ENCODE measurements around the gene DOK7.
"Not testable (repeated sequence)": the region's sequence is repeated elsewhere in the genome, so short reads cannot be mapped to it uniquely, and the experiment has no call there.

Gene DOK7

DNA sequence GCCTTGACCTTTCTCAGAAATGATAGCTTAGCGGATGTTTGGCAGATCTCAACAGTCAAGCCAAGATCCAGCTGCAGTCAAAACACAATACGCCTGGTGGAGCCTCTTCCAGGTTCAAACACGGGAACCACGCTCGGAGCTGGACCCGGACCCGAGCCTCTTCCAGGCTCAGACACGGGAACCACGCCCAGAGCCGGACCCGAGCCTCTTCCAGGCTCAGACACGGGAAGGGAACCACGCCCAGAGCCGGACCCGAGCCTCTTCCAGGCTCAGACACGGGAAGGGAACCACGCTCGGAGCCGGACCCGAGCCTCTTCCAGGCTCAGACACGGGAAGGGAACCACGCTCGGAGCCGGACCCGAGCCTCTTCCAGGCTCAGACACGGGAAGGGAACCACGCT is 48.5 kb downstream of the DOK7 start:
- not testable (repeated sequence) for DNase-seq

- no peak for DNase-seq
These were observed 49.2 kb downstream of the DOK7 start for GRCh38 chr4:3512279-3512678.

DNA sequence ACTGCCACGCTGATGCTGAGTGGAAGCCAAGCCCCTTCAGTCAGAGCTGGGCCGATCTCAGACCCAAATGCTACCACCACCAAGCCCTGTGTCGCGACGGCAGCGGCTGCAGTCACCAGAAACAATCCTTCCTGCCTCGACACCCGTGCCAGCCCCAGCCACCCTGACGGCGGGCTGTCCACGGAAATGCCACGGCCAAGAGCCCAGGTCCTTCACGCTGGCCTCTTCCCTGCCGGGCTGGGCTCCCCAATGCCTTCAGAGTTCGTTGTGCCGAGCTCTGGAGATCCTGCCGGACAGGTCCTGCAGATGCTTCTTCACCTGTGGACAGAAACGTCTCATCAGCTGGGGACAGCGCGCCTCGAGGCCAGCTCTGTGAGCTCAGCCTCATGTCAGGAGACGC is 49.6 kb downstream of the DOK7 start:
- DNase-seq: no peak

GRCh38 chr4:3513807-3514206 is 50.7 kb downstream of the DOK7 start:
- DNase-seq: no peak

DNA sequence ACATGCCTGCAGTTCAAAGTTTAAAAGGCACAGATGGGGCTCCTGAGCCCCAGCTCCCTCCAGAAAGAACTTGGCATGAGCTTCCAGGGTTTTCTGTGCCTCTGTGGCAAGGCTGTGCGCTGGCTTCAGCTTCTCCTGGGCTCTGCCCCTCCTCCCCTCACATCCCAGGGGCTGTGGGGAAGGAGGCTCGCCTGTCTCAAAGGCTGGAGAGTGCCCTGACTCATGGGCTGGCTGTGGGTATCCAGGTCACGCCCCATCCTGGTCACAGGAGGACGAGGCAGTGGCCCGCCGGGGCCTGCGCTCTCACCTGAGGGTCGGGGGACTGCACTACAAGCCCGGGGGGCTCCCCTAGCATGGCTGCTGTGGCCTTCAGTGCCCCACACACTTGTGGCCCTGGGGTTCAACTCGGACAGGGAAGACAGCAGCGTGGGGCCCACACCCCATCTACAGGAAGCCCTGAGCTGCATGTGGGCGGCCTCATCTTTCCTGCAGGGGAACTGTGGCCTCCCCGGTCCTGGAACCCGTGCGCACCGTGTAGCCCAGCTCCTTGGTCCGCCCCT is 51.2 kb downstream of the DOK7 start:
- no peak for DNase-seq

- DNase-seq: no peak
These were observed 51.8 kb downstream of the DOK7 start for GRCh38 chr4:3514806-3515501.

GRCh38 chr4:3515646-3516045 is 52.5 kb downstream of the DOK7 start:
- no peak for DNase-seq

DNA sequence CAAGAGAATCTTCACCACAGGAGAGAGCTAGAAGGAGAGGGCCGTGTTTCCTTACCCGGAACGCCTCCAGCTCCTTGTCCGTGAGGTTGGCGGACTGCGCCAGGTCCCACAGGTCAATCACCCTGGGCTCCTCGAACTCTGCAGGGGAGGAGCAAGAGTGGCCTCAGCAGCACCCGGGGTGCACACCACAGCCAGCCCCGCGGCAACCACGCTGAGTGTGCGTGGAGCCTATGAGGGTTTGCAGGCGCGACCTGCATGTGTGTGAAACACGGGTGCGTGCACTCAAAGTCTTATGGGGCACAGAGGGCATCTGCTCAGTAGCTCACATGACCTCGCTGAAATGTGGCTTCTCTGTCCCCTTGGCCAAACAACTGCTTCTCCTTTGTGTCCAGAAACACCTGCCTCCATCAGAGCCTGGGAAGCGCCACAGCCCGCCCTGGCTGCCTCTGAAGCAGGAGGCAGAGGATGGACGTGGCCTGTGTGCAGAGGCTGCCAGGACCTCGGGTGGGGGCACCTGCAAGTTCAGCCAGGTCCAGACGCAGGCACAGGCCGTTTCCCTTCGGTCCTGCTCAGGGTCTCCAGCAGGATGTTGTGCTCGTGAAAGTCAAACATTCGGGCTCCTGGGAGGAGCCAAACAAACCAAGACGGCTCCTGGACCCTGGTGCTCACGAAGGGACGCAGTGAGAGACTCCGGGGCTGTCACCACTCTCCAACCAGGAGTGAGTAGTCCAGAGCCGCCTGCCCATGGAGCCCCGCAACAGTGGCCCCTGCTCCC is 53.1 kb downstream of the DOK7 start:
- no peak for DNase-seq

DNA sequence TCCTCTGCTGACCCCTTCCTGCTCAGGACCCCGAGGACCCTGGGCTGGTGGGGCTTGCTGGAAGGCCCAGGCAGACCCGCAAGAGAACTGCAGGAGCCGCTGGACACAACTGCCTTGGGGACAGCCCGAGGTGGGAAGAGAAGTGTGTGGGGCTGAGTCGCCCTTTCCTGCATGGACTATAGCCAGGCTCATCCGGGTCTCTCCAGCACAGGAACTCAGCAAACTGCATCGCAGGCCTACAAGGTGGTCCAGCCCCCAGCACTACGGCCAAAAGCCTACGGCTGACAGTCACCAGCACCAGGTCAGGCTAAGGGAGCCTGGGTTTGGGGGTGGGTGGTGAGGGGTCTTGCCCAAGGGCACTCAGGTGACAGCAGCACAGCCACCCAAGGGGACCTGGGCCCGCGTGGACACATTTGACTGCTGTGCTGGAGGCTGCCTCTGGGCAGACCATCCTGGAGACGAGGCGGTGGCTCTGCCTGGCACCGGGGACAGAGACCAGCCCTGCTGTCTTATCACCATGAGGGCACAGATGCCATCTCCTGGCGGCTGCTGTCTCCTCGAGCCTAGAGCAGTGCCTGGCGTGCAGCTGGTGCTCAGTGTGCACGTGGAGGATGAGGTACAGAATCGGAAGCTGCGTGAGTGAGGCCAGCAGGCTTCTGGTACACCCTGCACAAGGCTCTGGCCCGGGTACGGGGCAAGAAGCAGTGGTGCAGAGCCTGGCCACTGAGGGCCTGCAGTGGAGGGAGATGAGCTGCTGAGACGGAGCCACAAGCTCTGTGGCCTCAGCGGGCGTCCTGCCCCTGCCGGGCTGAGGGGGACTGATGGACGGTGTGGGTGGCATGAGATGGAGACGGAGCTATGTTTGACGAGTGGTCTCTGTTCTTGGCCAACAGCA is 54.0 kb downstream of the DOK7 start:
- no peak for DNase-seq

- no peak for DNase-seq
These were observed 54.8 kb downstream of the DOK7 start for GRCh38 chr4:3517731-3518510.

GRCh38 chr4:3518511-3518880 is 55.4 kb downstream of the DOK7 start:
- DNase-seq: no peak

DNA sequence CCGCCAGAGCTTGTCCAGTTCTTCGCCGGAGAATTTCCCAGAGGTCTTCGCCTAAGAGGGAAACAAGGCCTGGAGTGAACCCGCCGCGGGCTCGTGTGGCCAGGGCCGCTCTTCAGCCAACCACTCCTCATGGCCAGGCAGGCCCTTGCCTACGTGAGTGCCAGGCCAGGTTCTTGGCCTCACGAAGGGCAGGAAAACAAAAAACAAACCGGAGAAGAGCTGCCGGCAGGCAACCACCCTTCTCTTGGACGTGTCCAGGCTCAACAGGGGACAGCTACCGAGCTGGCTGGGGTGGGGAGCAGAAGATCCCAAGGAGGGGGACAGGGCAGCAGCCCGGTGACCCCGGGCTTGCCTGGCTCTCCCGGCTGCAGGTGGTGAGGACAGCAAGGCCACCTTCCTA is 55.8 kb downstream of the DOK7 start:
- DNase-seq: no peak

- DNase-seq: no peak
These were observed 56.6 kb downstream of the DOK7 start for GRCh38 chr4:3519468-3520264.

DNA sequence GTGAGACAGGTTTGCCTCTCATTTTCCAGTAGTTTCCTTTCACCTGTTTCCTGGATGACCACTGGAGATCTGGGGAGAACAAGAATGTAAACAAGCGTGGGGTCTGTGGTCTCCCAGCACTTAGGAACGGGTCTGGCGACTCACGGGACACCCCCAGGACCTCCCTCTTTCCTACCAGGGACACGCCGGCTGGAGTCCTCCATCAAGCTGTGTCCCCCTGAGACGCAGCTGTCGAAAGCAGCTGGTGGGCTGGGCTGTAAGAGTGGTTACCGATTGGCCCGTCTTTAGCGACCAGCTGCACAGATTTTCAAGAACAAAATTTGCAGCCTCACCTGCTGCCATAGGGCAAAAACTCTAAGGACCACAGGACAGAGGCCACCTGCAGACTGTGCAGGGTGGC is 57.2 kb downstream of the DOK7 start:
- no peak for DNase-seq

DNA sequence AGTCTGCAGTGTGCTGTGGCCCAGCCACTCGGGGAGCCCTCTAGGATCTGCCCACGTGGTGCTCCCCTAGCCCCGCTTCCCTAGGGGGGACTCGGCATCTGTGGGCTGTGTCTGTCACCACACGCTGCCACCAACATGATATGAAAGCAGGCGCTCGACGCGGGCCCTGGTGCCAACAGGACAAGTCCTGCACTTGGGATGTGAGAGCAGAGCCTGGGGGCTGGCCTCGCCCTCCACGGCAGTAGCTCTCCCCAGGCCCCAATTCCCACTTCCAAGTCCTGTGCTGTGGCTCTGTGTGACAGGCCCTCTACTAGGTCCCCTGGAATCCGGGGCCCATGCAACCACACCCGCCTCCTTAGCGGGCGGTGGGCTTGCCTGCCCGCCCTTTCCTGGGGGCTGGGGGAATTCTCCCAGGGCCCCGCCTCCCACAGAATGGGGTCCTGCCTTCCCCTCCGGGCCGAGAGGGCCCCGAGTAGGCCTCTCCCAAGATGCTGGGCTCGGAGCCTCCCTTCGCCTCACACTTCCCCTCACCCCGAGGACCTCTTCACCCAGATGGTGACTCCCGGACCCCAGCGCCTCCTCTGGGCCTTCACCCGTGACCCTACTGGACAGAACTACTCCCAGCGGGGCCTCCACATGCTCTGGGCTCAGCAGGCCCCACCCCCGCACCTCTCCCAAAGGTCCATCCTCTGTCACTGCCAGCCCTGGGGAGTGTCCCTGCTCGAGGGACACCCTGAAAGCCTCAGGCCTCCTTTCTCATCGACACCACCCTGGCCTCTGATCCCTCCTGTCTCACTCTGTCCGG is 57.9 kb downstream of the DOK7 start:
- DNase-seq: no peak

DNA sequence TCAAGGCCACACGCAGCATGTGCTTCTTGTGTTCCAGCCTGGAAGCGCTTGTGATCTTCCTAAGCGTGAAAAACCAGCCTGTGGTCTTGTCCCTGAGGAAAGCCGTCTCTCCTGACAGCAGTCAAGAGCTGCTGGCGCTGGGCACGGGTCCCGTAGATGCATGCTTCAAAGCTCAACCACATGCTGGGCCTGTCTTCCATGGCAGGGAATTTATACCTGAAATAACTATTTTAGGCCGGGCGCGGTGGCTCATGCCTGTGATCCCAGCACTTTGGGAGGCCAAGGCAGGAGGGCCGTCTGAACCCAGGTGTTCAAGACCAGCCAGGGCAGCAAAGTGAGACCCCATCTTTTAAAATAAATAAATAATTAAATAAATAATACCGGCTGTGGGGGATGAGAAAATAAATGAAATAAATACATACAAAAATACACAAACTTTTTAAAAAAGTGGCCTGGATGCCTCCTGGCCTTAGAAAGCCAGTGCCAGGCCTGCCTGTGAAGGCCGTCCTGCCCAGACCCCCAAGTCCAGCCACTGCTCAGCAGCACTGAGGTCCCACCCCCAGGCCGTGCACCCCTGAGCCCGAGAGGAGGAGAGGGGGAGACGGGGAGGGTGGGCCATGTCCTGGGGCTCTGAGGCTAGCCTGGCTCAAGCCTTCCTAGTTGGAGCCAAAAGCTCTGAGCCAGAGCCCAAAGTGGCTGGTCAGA is 58.7 kb downstream of the DOK7 start:
- no peak for DNase-seq

DNA sequence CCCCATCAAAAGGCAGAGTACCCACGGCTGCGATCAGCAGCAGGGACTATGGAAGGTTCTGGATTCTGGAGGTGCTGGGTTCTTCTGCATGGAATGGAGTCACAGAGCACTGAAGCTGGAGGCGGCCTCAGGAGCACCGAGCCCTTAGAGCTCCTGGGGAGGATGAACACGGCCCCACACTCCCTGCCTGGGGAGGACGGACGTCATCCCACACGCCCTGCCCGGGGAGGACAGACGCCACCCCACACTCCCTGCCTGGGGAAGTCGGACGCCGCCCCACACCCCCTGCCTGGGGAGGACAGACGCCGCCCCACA is 59.2 kb downstream of the DOK7 start:
- DNase-seq: no peak

DNA sequence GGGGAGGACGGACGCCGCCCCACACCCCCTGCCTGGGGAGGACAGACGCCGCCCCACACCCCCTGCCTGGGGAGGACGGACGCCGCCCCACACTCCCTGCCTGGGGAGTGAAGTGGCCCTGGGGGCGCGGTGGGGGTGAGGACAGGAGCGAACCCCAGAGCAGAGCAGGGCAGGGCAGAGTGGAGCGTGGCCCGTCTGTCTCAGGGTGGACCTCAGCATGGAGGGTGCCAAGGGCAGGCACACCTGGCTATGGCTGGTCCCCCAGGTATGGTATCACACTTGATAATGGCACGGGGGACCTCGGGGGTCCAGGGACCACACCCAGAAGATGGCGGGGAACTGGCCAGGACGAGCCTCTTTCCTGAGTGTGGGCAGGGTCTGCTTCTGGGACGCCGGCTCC is 59.5 kb downstream of the DOK7 start:
- DNase-seq: no peak

DNA sequence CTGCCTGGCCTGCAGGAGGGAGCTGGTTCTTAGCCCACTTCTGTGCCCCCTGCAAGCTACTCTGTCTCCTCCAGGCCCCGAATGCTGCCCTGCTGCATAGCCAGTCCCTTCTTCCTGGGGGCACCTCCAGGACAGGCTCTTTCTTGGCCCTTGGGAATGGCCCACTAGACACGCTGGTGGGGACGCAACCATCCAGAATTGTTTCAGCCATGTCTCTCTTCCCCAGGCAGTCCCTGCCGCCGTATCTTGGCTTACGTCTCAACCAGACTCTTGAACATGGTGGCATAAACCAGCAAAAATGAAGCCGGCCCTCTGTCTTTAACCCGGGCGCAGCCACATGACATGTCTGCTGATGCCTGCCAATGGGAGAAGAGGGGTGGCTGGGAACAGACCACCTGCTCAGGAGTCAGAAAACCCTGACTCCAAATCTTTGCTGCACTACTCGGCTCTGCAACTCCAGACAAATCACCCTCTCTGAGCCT is 60.1 kb downstream of the DOK7 start:
- no peak for DNase-seq

- DNase-seq: no peak
These were observed 60.6 kb downstream of the DOK7 start for GRCh38 chr4:3523628-3524221.
